PFSK-1 (cell line): ENCODE results near the gene ULBP2.

Source experiments
- FOXP2 ChIP-seq: optimal IDR thresholded peaks from 2 replicates; pipeline ENCODE3; 2011; ENCODE audit warnings: borderline replicate concordance, control low read depth, inconsistent platforms; ENCODE audit not compliant: insufficient read depth; ENCODE audit errors: extremely low read length, extremely low read depth
- POLR2AphosphoS5 ChIP-seq: IDR thresholded peaks from 2 replicates; pipeline ENCODE4 v1.6.1; 2012; ENCODE audit warnings: low read depth, mild to moderate bottlenecking, control low read depth, low read length, moderate library complexity
- REST ChIP-seq, 2 experiments: IDR thresholded peaks; 2 replicates each; pipeline versions ENCODE4 v1.6.1 to v1.8.0; 2011 to 2012; ENCODE audit warnings: low read depth in 2 of 2, low read length in 2 of 2, control low read depth in 1 of 2, inconsistent platforms in 1 of 2, mild to moderate bottlenecking in 1 of 2, moderate library complexity in 1 of 2; ENCODE audit not compliant: insufficient read depth in 1 of 2
- SIN3A ChIP-seq: IDR thresholded peaks from 2 replicates; pipeline ENCODE4 v1.6.1; 2012; ENCODE audit warnings: mild to moderate bottlenecking, low read length, moderate library complexity, borderline replicate concordance; ENCODE audit not compliant: insufficient read depth
- TAF1 ChIP-seq: IDR thresholded peaks from 2 replicates; pipeline ENCODE4 v1.6.1; 2012; ENCODE audit warnings: low read length, control low read depth, borderline replicate concordance; ENCODE audit not compliant: insufficient read depth

- TF ChIP-seq TAF1 (no peak), POLR2AphosphoS5 (no peak), REST (IDR thresholded peaks at IDR 0.05; ENCODE audit: insufficient read depth in 1 of 2, low read depth in 2 of 2, low read length in 2 of 2) (no peak), SIN3A (no peak), FOXP2 (no peak)
Measured at GRCh38 chr6:149905911-149906371, 35.9 kb upstream of the ULBP2 start.
